GM19240 (cell line): ENCODE measurements around the gene CAMK1D.
"Not testable (repeated sequence)": the region's sequence is repeated elsewhere in the genome, so short reads cannot be mapped to it uniquely, and the experiment has no call there.

ENCODE experiments used
- DNase-seq: peaks from one replicate; pipeline ENCODE4 v3.0.0; 2011; ENCODE audit warnings: low spot score; ENCODE audit not compliant: insufficient read length

CAMK1D gene

DNA sequence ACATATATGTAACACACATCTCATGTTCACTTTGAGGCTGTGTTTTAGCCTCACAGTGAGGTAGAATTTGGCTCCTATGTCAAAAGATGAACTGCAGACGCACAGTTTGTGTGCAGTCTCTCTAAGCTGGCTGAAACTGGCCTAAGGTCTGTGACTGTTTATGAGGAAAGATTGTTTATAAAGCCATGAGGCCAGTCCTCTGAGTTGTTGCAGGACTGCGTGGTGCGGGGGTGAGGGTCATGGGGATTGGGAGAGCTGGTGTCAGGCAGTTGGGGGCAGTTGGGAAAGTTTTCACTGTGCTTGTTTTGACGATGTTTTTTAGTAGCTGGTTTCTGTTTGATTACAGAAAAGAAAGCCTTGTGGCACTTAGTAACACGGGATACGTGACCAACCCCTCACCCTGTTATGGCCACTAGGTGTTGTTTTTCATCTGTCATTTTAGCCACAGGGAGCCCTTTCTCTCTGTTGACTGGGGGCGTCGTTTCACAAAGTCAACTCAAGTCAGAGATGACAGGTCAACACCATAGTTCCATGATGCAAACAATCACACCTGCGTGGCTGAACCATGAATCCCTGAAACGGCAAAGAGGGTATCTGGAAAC lies 341.3 kb downstream of the CAMK1D start:
- no peak for DNase-seq

GRCh38 chr10:12691596-12691995 lies 342.2 kb downstream of the CAMK1D start:
- DNase-seq, result no peak

- DNase-seq, result no peak
Measured at GRCh38 chr10:12697764-12698163, 348.4 kb downstream of the CAMK1D start.

DNA sequence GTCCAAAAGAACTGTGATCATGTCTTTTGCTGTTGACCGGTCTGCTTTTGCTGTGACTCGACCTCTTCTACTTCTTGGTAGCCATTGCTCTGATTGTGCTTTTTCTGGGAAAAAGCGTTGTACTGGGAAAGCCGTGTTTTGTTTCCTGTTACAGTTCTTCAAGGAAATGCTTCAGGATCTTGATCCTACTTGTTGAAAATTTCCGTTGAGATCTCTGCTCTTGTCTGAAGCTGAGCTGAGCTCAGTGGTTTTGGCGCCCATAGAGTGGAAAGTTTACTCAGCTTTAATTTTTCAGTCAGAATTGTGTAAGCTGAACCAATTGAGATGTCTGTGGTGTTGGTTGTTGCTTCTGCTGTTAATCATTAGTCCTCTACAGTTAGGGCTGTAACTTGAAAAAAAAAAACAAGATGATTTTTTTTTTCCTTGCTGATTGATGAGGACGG lies 349.9 kb downstream of the CAMK1D start:
- DNase-seq, result no peak

DNA sequence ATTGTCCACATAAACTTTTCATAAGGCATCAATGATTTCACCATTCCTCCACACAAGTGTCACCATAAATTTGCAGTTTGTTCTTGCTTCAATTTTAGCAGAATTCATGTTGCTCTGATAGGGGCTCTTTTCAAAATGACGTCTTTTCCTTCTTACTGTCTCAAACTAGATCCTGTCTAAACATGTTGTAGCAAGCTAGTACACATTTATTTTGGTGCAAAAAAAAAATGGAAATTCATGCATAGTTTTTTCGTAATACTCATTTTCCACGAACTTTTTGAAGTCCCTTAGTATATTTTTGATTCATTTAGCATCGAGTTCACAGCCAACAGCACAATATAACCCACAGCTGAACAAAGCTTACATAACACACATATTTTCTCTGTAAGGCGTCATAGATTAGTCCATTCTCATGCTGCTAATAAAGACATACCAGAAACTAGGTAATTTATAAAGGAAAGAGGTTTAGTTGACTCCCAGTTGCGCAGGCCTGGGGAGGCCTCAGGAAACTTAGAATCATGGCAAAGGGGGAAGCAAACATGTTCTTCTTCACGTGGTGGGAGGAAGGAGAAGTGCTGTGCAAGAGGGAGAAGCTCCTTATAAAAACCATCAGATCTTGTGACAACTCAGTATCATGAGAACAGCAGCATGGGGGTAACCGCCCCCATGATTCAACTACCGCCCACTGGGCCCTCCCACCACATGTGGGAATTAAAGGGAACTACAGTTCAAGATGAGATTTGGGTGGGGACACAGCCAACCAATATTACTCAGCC lies 350.6 kb downstream of the CAMK1D start:
- DNase-seq, result no peak

DNA sequence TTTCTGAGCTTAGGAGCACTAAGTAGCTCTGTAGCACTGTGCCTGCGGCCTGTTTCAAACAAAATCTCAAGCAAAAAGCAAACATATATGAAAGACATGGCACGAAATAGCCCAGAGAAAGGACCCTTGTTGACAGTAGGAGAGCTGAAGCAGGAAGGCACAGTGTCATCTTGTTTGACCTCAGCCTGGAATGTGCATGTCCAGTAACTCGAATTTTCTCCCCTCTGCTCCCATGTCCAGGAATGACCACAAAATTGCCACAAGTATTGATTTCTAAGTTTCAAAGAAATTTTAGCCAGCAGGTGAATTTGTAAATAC lies 351.2 kb downstream of the CAMK1D start:
- DNase-seq, result no peak

GRCh38 chr10:12701696-12702095 lies 352.3 kb downstream of the CAMK1D start:
- no peak for DNase-seq

DNA sequence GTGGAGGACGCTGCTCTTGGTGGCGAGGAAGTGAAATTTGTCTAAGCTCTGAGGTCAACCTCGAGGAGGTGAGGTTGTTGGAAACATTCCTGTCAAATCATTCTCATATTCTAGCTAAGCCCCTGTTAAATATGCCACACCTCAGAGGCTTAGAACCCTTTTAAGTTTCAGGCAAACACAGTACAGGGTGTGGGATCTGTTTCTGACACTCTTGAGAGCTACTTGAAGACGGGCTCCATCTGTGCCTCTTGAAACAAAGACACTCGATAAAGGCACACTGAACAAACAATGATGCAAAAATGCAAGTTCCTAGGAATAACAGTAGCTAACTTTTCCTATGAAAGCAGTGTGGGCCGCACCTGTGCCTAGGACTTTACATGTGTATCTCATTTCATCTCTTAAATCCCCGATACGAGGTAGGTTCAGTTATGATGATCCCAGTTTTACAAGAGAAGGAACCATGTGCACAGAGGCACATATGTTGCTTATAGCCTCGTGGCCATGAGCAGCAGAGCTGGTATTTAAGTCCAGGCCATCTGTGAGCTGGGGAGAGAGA lies 352.9 kb downstream of the CAMK1D start:
- no peak for DNase-seq

GRCh38 chr10:12703126-12703525 lies 353.8 kb downstream of the CAMK1D start:
- DNase-seq, result no peak

DNA sequence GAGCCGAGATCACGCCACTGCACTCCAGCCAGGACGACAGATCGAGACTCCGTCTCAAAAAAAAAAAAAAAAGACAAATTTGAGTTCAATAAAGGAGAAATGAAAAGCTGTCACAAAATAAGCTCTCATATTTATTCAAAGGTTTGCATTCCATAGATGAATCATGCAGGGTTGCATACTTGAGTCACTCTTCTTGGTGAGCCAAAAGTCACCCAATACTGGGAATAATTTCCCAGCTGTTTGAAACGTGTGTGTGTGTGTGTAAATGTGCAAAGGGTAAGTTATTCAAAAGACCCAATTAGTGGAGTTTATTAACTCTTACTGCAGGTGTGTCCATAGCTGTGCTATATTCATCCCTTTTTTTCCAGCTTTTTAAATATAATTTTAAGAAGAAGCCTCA lies 354.5 kb downstream of the CAMK1D start:
- DNase-seq, result no peak

DNA sequence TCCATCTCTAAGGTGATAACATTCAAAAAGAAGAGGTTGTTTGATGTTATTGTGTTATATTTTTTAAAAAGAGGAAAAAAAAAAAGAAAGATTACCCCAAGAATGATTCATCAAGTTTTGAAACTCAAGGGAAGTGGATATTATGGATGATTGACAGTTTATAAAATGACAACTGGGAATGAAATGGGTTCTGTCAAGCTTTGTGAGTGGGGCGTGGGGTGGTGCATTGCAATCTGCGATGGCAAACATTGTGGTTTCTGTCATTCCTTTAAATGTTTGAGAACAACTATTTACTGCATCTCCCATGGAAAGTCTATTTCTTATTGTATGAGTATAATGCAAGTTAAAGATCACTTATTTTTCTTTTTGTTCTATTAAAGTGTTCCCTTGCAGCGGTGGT lies 355.1 kb downstream of the CAMK1D start:
- DNase-seq, result no peak

GRCh38 chr10:12705943-12706342 lies 356.6 kb downstream of the CAMK1D start:
- no peak for DNase-seq

DNA sequence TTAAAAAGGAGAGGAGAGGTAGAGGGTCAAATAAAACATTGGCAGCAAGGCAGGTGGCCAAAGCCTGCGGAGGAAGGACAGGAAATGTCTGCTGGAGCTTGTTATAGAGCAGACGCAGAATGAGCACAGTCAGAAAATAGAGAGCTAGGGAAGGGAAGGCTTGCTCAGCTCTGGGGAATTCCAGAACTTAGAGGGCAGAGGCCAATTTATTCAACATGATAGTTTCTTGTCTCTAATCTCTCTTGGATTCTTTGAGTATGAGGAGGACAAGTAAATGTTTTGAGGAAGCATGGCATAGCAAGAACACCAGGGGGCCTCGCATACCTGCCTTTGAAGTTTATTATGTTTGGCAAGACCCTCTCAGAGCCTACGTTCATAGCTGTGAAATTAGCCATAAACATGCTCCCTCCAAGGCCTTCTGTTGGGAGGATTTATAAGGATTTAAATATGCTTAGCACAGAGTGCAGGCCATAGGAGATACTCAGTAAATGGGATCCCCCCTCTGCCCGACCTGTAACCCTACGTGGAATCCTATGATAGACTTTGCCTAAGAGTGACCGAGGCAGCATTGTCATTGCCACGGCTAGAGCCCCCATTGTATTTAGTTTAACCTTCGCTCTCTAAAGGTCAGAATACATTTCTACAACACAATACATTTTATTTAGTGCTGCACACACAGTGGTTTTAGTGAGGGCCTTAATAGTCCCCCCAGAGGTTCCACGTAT lies 358.3 kb downstream of the CAMK1D start:
- no peak for DNase-seq

DNA sequence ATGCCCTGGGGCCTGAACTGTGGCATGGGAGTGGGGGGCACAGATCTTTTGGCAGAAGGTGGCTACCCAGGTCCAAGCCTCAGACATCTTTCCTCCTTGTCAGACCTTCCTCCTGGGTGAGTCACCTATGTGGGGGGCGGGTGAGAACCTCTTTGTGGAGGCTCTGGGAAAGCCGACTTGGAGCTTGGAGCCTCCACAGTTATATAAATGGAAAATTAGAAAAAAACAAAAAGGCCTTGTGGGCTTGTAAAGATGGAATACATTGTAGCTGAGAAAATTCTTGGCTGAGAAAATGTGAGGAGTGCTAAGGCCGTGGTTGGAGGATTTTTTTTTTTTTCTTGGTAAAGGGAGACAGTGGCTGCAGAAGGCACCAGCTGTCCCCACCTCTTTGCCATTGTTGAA lies 359.7 kb downstream of the CAMK1D start:
- DNase-seq, result no peak

GRCh38 chr10:12709521-12709963 lies 360.2 kb downstream of the CAMK1D start:
- no peak for DNase-seq

DNA sequence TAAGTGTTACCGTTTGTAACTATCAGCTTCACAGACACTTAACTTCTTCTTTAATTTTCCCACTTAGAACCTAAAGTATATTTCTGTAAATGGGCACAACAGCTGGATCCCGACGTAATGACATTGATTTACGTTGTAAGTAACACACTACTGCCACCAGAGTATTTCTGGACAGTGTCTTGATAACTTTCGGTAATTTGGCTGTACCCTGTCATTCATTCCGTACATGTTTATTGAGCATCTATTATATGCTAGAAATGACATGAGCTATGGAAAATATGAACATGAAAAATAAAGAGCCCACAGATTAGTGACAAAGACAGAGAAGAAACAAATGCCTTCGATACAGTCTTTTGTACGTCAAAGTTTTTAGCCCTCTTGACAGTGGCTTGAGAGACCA lies 360.8 kb downstream of the CAMK1D start:
- no peak for DNase-seq

GRCh38 chr10:12710594-12711349 lies 361.4 kb downstream of the CAMK1D start:
- peak; percentile 66 for DNase-seq

GRCh38 chr10:12711350-12711708 lies 362.0 kb downstream of the CAMK1D start:
- no peak for DNase-seq

GRCh38 chr10:12712293-12712983 lies 363.1 kb downstream of the CAMK1D start:
- DNase-seq, result no peak

DNA sequence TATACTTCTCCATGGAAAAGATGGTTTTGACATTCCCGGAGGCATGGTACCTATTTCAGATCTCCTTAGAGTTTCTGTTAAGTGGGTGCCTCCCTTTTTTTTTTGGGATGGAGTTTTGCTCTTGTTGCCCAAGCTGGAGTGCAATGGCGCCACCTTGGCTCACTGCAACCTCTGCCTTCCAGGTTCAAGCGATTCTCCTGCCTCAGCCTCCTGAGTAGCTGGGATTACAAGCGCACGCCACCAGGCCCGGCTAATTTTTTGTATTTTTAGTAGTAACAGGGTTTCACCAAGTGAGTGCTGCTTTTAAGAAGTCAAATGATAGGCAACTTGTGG lies 363.6 kb downstream of the CAMK1D start:
- DNase-seq, result not testable (repeated sequence)

- no peak for DNase-seq
Measured at GRCh38 chr10:12716042-12716441, 366.7 kb downstream of the CAMK1D start.
